Endothelial cell (in vitro differentiated cells): ENCODE results near the gene NOC4L. TPM values are rescaled to one million over a fixed set of nuclear protein-coding genes. Genes with fewer than 3 reads are reported as not detected.

Source experiments
- DNase-seq: peaks from one replicate; pipeline ENCODE4 v3.0.0; 2021; ENCODE audit warnings: low spot score
- H3K27ac Mint-ChIP-seq: one replicate; pipeline ENCODE4 v1.8.0; 2021; ENCODE audit warnings: mixed read lengths, inconsistent platforms; ENCODE audit not compliant: unreplicated experiment
- H3K27me3 Mint-ChIP-seq: one replicate; pipeline ENCODE4 v1.8.0; 2021; ENCODE audit warnings: mild to moderate bottlenecking, moderate library complexity, mixed read lengths, inconsistent platforms; ENCODE audit not compliant: unreplicated experiment
- H3K36me3 Mint-ChIP-seq: one replicate; pipeline ENCODE4 v1.8.0; 2021; ENCODE audit warnings: mild to moderate bottlenecking, low read depth, mixed read lengths, inconsistent platforms; ENCODE audit not compliant: unreplicated experiment
- H3K4me1 Mint-ChIP-seq: one replicate; pipeline ENCODE4 v1.8.0; 2021; ENCODE audit warnings: mild to moderate bottlenecking, mixed read lengths, inconsistent platforms; ENCODE audit not compliant: unreplicated experiment
- H3K4me3 Mint-ChIP-seq: one replicate; pipeline ENCODE4 v1.8.0; 2021; ENCODE audit warnings: mild to moderate bottlenecking, mixed read lengths, inconsistent platforms; ENCODE audit not compliant: unreplicated experiment
- H3K9me3 Mint-ChIP-seq: one replicate; pipeline ENCODE4 v1.8.0; 2021; ENCODE audit warnings: mixed read lengths, inconsistent platforms; ENCODE audit not compliant: unreplicated experiment
- CTCF ChIP-seq: fragments of 200-600 bp; sonication (generic); IDR thresholded peaks from one replicate; pipeline ENCODE4 v1.5.0; 2021; ENCODE audit warnings: antibody characterized with exemption; ENCODE audit not compliant: unreplicated experiment
- total RNA-seq: library from RNA; stranded (reverse); fragmentation: NEBNext Ultra II Directional; extraction: Animal tissue kit (Norgen Biotek cat#: 25700); gene quantifications from one replicate; pipeline ENCODE4 v1.2.1, GENCODE V29; 2021; ENCODE audit not compliant: unreplicated experiment

The NOC4L gene
- total RNA-seq, 1 donor from 2014 or later, result 18.2 TPM

GRCh38 chr12:132108211-132108832 lies 35.9 kb upstream of the NOC4L start:
- TF ChIP-seq CTCF, result no peak
- Mint-ChIP-seq H3K27me3 (peaks cover 1% of the 10 kb centered on the region), H3K9me3 (no peaks in the 10 kb centered on the region), H3K27ac (peak overlapping the region; percentile 30), H3K4me1 (no peaks in the 10 kb centered on the region), H3K36me3 (peaks cover 24% of the 10 kb centered on the region), H3K4me3 (no peak overlapping the region)
- DNase-seq, result no peak

- H3K36me3 Mint-ChIP-seq, result peaks cover 34% of the 10 kb centered on the region
- no peak for TF ChIP-seq CTCF
- DNase-seq, result no peak
- no peak overlapping the region for H3K4me3 Mint-ChIP-seq
- H3K4me1 Mint-ChIP-seq, result no peaks in the 10 kb centered on the region
- no peaks in the 10 kb centered on the region for H3K9me3 Mint-ChIP-seq
- no peak overlapping the region for H3K27ac Mint-ChIP-seq
- peaks cover 1% of the 10 kb centered on the region for H3K27me3 Mint-ChIP-seq
These were observed 34.5 kb upstream of the NOC4L start for GRCh38 chr12:132109741-132110140.

- no peak for TF ChIP-seq CTCF
- DNase-seq, result no peak
- no peaks in the 10 kb centered on the region for H3K9me3 Mint-ChIP-seq
- no peaks in the 10 kb centered on the region for H3K4me1 Mint-ChIP-seq
- no peak overlapping the region for H3K4me3 Mint-ChIP-seq
- H3K27me3 Mint-ChIP-seq, result peaks cover 1% of the 10 kb centered on the region
- peaks cover 27% of the 10 kb centered on the region for H3K36me3 Mint-ChIP-seq
- no peak overlapping the region for H3K27ac Mint-ChIP-seq
These were observed 33.6 kb upstream of the NOC4L start for GRCh38 chr12:132110677-132111076.

GRCh38 chr12:132111654-132112304 lies 32.5 kb upstream of the NOC4L start:
- Mint-ChIP-seq H3K9me3 (no peaks in the 10 kb centered on the region), H3K27ac (no peak overlapping the region), H3K4me3 (no peak overlapping the region), H3K4me1 (no peaks in the 10 kb centered on the region), H3K27me3 (peaks cover 1% of the 10 kb centered on the region), H3K36me3 (peaks cover 35% of the 10 kb centered on the region)
- no peak for DNase-seq
- no peak for TF ChIP-seq CTCF

GRCh38 chr12:132114667-132115066 lies 29.6 kb upstream of the NOC4L start:
- Mint-ChIP-seq H3K27me3 (peaks cover 1% of the 10 kb centered on the region), H3K27ac (no peak overlapping the region), H3K36me3 (peaks cover 34% of the 10 kb centered on the region), H3K4me3 (no peak overlapping the region), H3K9me3 (no peaks in the 10 kb centered on the region), H3K4me1 (no peaks in the 10 kb centered on the region)
- TF ChIP-seq CTCF, result no peak
- DNase-seq, result no peak
